Stimulated activated CD4-positive, alpha-beta T cell treated with anti-CD3 and anti-CD28 coated beads, Interleukin-15, amount 100 ng/mL, for 24 hours (primary cell): ENCODE data around the gene ANXA11.
"Not testable (repeated sequence)": the region's sequence is repeated elsewhere in the genome, so short reads cannot be mapped to it uniquely, and the experiment has no call there.

ENCODE experiments used
- DNase-seq: peaks from one replicate; pipeline ENCODE4 v3.0.0-alpha.2; 2020

The ANXA11 gene

DNA sequence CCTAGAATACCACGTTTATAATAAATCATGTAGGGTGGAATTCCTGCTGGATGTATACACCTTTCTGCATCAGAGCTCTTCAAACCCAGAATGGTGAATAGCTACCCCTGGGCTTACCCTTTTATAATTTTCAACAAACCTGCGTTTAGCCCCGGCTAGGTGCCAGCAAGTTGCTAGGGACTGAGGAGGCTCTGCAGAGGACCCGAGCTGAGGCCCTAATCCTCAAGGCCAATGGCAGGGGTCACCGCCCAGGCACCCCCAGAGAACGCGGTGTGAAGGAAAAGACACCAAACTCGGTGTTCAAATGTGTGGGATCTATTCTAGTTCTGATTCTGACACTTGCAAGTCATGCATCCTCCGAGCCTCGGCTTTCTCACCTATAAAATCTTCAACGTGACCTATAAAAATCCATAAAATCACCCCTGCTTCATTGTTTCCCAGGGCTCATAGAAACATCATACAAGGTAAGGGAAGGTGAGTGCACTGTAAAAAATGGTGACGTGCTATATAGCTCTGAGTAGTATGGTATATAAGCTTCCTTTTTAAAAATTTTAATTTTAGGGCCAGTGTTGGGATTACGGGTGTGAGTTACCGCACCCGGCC is 2.5 kb upstream of the ANXA11 start:
- no peak for DNase-seq

DNA sequence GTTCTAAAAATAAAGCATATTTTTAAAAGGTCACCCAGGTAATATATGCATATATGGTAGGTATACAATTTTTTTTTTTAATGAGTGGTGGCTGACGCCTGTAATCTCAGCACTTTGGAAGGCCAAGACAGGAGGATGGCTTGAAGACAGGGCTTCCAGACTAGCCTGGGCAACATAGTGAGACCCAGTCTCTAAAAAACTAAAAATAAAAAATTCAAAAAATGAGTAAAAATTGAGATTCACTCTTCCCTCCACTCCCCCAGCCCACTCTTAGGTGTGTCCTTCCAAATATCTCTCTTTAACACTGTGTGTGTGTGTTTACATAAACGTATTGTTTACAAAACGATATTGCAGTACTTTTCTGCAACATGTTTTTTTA is 929 bp upstream of the ANXA11 start:
- no peak for DNase-seq

GRCh38 chr10:80204677-80205476 is 460 bp downstream of the ANXA11 start:
- peak; percentile 49 for DNase-seq

DNA sequence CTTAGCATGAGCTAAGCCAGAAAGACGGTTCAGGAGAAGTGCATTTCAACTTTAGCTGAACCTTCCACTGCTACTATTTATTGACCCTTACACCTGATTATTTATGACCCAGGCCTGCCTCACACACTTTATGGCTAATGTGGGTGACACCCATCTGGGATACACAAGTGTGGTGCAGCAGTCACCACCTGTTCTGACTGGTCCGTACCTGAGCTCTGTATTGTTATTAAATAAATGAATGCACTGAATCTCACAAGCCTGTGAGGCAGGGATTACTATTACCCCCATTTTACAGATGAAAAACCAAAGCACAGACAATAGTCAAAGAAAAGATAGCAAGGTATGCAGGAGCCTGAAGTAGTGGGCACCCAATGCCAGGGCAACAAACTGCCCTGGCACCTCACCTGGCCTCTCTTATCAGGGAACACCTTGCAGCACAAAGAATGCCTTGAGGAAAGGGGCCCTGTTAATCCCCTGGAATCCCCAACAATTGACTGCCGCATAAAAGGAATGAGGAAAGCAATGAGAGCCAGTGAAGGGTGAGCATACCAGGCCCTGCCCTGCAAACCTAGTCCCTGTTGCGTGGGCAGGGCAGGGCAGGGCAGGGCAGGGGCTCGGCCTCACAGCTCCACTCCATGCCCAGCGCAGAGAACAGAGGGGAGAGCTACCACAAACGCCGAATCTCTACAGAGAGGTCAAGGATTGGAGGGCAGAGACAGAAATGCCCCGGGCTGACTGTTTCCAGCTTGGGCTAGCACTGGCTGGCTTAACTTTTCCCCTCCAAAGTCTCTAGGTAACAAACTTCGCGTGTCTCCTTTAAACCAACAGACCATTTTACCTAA is 1.3 kb downstream of the ANXA11 start:
- DNase-seq: peak; percentile 51

- DNase-seq: peak; percentile 82
Measured at GRCh38 chr10:80202934-80203834, 2.2 kb downstream of the ANXA11 start.

GRCh38 chr10:80202530-80202929 is 2.8 kb downstream of the ANXA11 start:
- DNase-seq: not testable (repeated sequence)

DNA sequence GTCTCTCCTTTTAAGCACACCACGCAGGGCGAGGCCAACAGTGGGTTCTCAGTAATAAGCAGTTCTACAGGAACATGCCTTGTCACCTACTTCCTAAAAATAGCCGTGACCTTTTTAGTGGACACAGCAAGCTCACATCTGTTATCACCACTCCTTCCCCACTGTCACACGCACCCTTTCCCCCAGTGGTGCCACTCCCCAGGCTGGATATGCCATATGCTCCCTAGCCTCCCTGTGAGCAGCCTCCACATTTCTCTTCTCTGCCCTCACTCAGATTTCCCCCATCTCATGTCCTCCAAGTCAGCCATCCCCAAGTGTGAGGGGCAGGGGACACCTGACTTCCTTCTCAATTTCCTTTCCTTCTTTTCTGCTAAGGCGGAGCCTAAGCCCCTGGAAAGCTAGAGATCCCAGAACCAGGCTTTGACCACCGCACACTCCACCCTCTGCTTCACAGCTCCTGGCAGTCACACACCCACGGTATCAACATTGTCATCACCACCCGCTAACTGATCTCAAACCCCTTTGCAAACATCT is 3.7 kb downstream of the ANXA11 start:
- DNase-seq: no peak

DNA sequence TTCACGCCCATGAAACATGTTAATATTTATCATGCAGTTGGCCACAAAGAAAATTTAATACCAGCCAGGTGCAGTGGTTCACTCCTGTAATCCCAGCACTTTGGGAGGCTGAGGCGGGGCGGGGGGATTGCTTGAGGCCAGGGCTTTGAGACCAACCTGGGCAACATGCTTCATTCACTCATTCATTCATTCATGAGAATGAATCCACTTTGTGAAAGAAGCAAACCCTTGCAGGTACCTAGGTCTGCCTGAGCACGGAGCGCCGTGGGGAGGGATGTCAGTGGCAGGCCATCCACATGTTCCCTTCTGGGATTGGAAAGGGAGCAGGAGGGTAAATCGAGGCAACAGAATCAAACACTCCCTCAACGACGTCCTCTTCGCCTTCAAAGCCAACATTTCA is 4.7 kb downstream of the ANXA11 start:
- no peak for DNase-seq

DNA sequence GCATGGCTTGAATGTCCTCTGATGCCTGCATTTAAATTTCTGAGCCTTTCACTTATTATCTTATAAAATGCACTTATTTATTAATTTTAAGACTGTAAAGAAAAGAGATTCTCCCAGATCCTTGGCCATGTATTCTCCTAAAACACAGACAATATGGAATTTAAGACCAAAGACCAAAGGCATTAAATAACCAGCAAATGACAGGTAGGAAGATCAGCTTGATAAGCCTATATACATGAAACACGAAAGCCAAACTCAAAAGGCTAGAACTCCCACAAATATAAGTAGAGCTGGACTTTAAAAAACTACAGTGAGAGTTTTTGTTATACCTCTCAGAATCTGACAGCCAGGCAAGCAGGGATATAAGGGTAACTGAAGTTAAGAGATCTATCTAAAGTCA is 5.1 kb downstream of the ANXA11 start:
- DNase-seq: no peak

- no peak for DNase-seq
Measured at GRCh38 chr10:80199828-80200227, 5.5 kb downstream of the ANXA11 start.

GRCh38 chr10:80197972-80198916 is 7.1 kb downstream of the ANXA11 start:
- DNase-seq: no peak

DNA sequence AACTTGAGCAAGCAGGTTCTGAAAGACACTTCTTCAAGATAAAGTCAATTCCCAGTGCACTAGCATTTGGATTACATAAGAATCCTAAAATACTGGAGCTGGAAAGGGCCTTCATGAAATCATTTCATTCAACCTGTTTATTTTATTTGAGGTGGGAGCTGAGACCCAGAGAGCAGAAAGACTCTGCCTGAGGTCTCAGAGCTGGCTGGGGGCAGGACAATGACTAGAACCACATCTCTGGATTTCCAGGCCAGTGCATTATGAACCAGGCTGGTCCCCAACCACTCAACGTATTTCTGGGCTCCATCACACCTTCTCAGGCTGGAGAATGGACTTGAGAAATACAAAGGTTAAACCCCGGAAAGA is 8.4 kb downstream of the ANXA11 start:
- no peak for DNase-seq

DNA sequence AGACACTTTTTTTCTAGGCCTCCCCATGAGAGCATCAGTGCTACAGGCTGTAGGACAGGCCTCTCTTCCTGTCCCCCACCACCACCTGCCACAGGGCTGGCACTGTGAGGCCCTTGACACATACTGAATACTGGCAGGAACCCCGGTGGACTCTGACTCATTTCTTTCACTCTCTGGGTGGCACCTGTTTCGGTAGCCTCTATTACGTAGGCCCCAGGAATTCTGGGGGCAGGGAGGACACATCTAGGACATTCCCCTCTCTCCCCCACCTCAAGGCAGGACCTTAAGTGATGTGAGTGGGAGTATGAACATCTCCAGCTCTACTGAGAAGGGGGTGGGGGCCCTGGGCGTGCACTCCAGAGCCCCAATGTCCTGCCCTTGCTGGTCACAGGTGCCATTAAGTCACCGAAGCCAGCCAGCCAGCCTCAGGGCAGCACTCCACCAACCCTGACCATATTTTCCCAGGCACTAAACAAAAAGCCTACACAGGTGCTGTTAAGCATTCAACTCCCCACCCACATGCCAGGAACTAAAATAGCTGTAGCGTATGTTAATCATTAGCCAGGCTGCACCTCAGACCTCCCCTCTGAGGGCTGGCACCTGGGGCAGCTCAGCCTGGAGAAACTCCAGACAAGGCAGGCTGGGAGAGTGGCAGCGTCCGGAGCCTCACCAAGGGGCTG is 8.9 kb downstream of the ANXA11 start:
- DNase-seq: peak; percentile 82

DNA sequence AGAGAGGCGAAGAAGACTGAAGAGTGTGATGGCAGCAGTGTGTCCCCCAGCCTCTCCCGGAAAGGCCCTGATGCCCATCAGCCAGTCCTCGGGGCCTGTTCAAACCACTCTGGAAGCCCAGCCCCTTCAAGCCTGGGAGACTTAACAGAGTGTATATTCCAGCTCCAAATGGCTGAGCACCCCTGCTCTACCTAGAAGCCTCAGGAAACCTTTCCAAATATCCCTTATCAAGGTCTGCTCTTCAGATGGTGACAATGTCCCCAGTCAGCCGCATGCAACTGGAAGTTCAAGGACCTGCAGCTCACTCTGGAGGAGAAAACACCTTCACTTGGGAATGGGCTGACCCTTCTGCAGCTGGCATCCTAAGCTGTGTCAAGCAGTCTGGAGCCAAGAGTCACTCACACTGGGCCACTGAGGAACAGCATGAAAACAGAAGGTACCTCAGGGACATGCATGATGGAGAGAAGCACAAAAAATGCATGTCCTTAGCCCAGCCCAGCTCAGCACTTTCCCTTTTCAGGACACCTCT is 10.2 kb downstream of the ANXA11 start:
- DNase-seq: no peak

DNA sequence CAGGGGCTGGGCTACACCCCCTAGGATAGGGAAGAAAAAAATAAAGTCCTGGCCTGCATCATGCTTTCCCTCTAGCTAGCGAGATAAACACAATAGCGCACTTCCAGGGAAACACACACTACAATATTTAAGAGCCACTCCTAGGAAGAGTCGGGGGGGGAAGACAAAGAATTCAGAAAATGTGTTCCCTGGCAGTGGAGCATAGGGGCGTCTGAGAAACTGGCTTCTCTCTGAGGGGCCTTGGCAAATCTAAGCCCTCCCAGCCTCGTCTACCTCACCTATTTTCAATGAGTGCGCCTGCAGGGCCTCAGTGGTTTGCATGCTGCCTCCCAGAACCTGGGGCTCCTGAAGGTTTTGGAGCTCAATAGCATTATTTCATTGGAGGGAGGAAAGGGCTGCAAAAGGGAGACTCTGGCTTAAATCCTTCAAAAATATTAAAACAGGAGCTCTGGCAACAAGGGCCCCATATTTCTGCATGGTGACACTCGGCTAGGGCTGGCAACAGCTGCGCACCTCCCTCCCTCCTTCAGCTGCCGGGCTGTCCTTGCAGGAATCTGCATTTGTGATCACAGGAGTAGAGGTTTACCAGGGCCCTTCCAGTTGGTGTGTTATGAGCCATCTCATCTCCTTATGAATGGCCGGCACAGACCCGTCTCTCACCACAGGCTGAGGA is 10.8 kb downstream of the ANXA11 start:
- DNase-seq: no peak

DNA sequence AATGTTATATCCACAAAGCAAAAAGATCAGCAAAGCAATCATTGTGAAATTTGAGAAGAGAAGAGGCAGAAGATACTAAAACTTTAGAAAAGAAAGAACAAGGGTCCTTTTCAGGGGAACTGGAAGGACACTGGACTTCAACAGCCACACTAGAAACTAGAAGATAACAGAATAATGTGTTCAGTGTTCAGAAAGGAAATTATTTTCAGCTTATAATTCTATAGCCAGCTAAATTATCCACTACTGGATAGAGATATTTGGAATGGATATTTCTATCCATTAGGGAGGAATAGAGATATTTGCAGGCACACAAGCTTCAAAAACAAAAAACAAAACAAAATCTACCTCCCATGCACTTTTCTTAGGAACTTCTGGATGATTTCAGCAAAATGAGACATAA is 12.8 kb downstream of the ANXA11 start:
- DNase-seq: no peak

DNA sequence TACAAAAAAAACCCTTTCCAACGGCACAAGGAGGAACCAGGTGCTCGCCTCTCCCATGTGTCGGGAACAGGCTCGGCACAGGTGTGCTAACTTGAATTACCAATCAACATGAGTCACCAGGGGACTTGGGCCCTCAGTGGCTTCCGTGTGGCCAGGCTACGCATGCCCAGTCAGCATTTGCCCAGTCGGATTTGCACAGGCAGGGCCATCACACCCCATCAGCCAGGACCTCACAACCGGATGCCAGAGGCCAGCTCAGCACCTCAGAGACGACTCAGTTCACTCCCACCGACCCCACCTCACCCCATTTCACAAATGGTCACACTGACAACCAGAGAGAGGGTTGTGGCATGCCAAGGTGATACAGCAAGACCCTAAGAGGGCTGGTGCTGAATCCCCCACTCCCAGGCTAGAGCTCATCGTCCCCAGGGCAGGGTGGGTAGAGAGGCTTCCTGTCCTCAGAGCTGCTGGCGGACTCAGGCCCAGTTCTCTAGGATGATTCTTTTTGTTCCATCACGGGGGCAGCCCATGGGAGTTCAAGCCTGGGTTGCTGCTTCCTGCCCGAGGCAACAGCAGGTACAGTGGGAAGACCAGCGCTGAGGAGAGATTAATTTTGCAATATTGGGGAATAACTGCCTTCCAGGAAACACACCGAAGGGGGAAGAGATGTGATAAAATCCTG is 13.6 kb downstream of the ANXA11 start:
- peak; percentile 29 for DNase-seq

DNA sequence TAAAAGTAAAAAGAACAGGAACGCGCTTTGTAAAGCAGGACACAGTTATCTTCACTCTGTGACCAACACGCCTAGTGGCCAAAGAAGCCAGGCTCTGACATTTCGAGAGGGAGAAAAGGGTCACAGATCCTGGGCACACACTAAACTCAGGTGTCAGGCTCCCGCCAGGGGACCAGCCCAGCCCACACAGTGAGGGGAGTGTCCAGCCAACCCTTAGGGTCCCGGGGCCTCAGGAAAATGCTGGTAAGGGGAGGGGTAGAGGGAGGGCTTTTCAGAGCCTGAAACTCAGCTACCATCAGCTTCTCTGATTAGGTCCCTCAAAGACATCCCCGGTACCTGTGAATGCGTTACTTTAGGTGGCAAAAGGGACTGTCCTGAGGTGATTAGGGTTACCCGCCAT is 16.6 kb downstream of the ANXA11 start:
- DNase-seq: no peak
